ENCODE results near the gene AIRE. TPM values are rescaled to one million over a fixed set of nuclear protein-coding genes. Genes with fewer than 3 reads are reported as not detected.

The AIRE gene
- total RNA-seq, 1 donor from 2014 or later = not detected

DNA sequence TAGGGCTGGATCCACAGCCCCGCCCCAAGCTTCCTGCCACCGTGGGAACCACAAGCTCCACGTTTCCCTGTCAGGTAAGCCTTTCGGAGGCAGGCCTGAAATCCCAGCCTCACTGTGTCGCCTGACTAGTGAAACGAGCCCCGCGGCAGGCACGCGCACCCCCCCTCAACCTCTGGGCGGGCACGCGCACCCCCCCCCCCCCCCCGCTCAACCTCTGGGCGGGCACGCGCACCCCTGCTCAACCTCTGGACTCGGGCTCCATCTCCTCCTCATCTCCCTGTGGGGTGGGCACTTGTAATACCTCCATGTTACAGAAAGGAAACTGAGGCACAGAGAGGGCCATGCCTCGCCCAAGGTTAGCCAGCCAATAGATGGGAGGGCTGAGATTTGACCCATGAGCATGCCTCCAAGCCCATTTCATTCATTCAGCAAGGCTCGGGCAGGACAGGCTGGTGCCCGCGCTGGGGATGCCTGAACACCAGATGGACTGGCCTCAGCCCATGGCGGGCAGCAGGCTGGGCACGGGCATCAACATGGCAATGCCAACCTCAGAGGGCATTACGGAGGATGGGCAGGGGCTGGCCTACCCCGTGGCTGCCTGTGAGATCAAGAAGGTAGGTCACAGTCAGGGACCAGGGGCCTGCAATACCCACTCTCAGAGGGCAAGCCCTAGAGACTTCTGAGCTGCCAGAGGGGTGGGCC lies 48.8 kb downstream of the AIRE start:
- Histone ChIP-seq H4K20me1 (ENCODE audit: low read depth) (peaks cover 6% of the 10 kb centered on the region), H3K36me3 (no peaks in the 10 kb centered on the region), H3F3A (ENCODE audit: low read depth) (peaks cover 2% of the 10 kb centered on the region), H3K27ac (no peak overlapping the region), H3K79me2 (ENCODE audit: low read depth) (no peaks in the 10 kb centered on the region), H3K9me3 (ENCODE audit: low read depth) (no peaks in the 10 kb centered on the region), H2AFZ (replicated peaks) (no peak overlapping the region), H3K4me1 (no peaks in the 10 kb centered on the region), H3K27me3 (no peaks in the 10 kb centered on the region), H3K9ac (no peak overlapping the region), H3K4me3 (no peak overlapping the region), H3K4me2 (no peak overlapping the region)
- no peaks in the 10 kb centered on the region for H3K9me3 Mint-ChIP-seq
- H3K4me1 Mint-ChIP-seq = peaks cover 16% of the 10 kb centered on the region
- H3K27ac Mint-ChIP-seq = no peak overlapping the region
- DNase-seq (ENCODE audit: low spot score) = no peak
- peaks cover 3% of the 10 kb centered on the region for H3K36me3 Mint-ChIP-seq
- H3K4me3 Mint-ChIP-seq = no peak overlapping the region
- TF ChIP-seq EZH2 (IDR thresholded peaks at IDR 0.05) = no peak
- TF ChIP-seq EZH2phosphoT487 (IDR thresholded peaks at IDR 0.05) = no peak
- TF ChIP-seq, protein P1, sequence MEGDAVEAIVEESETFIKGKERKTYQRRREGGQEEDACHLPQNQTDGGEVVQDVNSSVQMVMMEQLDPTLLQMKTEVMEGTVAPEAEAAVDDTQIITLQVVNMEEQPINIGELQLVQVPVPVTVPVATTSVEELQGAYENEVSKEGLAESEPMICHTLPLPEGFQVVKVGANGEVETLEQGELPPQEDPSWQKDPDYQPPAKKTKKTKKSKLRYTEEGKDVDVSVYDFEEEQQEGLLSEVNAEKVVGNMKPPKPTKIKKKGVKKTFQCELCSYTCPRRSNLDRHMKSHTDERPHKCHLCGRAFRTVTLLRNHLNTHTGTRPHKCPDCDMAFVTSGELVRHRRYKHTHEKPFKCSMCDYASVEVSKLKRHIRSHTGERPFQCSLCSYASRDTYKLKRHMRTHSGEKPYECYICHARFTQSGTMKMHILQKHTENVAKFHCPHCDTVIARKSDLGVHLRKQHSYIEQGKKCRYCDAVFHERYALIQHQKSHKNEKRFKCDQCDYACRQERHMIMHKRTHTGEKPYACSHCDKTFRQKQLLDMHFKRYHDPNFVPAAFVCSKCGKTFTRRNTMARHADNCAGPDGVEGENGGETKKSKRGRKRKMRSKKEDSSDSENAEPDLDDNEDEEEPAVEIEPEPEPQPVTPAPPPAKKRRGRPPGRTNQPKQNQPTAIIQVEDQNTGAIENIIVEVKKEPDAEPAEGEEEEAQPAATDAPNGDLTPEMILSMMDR (IDR thresholded peaks at IDR 0.05) = no peak
- H3K27me3 Mint-ChIP-seq (ENCODE audit: insufficient read depth, low read depth) = peaks cover 6% of the 10 kb centered on the region

DNA sequence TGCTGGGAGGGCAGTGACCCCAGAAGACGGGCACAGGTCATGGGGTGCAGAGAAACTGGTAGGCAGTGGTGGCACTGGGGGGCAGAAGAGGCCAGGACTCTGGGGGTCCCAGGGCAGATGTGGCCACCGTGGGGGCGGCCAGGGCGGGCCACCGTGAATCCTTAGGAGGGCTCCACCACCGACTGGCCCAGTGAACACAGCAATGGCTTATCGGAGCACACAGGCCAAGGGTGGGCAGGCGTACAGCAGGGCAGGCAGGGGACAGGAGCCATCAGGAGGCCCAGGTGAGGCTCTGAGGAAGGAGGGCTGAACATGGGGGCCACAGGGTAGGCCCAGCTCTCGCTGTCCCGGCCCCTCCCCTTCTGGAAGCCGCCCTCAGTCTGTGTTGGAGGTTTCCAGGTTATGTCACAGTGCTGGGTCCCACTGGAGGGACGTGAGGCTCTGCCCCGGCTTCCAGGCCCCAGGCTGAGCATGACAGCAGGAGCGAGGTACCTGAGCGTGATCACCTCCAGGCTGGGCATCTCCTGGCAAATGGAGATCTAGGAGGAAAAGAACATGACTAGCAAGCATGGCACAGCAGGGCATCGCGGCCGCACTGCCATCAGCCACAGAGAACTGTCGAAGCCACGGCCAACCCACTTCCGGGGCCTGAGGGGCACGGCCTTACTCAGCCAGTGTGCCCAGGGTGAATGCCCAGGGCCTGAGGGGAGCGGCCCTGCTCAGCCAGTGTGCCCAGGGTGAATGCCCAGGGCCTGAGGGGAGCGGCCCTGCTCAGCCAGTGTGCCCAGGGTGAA lies 49.8 kb downstream of the AIRE start:
- Histone ChIP-seq H3K27ac (no peak overlapping the region), H3K79me2 (ENCODE audit: low read depth) (no peaks in the 10 kb centered on the region), H3K27me3 (no peaks in the 10 kb centered on the region), H3F3A (ENCODE audit: low read depth) (peaks cover 8% of the 10 kb centered on the region), H3K4me1 (no peaks in the 10 kb centered on the region), H3K4me2 (no peak overlapping the region), H3K4me3 (no peak overlapping the region), H3K9me3 (ENCODE audit: low read depth) (no peaks in the 10 kb centered on the region), H3K9ac (no peak overlapping the region), H4K20me1 (ENCODE audit: low read depth) (peaks cover 6% of the 10 kb centered on the region), H3K36me3 (no peaks in the 10 kb centered on the region), H2AFZ (replicated peaks) (no peak overlapping the region)
- Mint-ChIP-seq H3K4me3 (no peak overlapping the region), H3K27ac (no peak overlapping the region), H3K36me3 (peaks cover 3% of the 10 kb centered on the region), H3K9me3 (no peaks in the 10 kb centered on the region), H3K27me3 (ENCODE audit: insufficient read depth, low read depth) (peaks cover 10% of the 10 kb centered on the region), H3K4me1 (peaks cover 24% of the 10 kb centered on the region)
- DNase-seq (ENCODE audit: low spot score) = no peak
- TF ChIP-seq EZH2 (IDR thresholded peaks at IDR 0.05) = no peak
- TF ChIP-seq, protein P1 (IDR thresholded peaks at IDR 0.05) = no peak
- TF ChIP-seq EZH2phosphoT487 (IDR thresholded peaks at IDR 0.05) = no peak

DNA sequence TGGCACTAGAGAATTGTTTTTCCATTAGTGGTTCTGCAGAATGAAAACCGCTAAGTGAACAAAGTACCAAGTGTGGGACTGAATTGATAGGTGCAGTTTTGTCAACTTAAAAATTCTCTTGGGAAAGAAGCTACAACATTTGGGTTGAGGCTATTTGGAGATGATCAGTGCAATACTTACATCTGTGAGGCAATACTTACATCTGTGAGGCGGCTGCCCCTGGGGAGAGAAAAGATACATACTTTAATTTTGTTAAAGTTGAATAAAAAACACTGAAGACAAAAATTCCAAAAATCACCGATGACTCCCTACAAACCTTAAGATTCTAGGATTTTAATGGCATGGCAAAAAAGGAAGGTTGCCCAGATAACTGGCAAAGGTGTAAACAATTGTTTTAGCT lies 51.8 kb downstream of the AIRE start:
- H3K4me1 Mint-ChIP-seq = peaks cover 22% of the 10 kb centered on the region
- H3K9ac ChIP-seq = no peak overlapping the region

More for the DNA sequence above, 51.8 kb downstream of the AIRE start:
- peaks cover 6% of the 10 kb centered on the region for H4K20me1 ChIP-seq (ENCODE audit: low read depth)
- H3K4me2 ChIP-seq = no peak overlapping the region
- H3K79me2 ChIP-seq (ENCODE audit: low read depth) = no peaks in the 10 kb centered on the region
- peaks cover 8% of the 10 kb centered on the region for H3K27me3 Mint-ChIP-seq (ENCODE audit: insufficient read depth, low read depth)
- no peaks in the 10 kb centered on the region for H3K9me3 ChIP-seq (ENCODE audit: low read depth)
- H3K4me3 ChIP-seq = no peak overlapping the region
- no peak overlapping the region for H3K27ac ChIP-seq
- H3K36me3 ChIP-seq = no peaks in the 10 kb centered on the region
- H3K9me3 Mint-ChIP-seq = no peaks in the 10 kb centered on the region
- H3K27me3 ChIP-seq = no peaks in the 10 kb centered on the region
- no peaks in the 10 kb centered on the region for H3K36me3 Mint-ChIP-seq
- H2AFZ ChIP-seq (replicated peaks) = no peak overlapping the region
- TF ChIP-seq EZH2 (IDR thresholded peaks at IDR 0.05) (no peak), EZH2phosphoT487 (IDR thresholded peaks at IDR 0.05) (no peak)
- TF ChIP-seq, protein P1 (IDR thresholded peaks at IDR 0.05) = no peak
- peak overlapping the region; percentile 76 for H3K4me3 Mint-ChIP-seq
- H3F3A ChIP-seq (ENCODE audit: low read depth) = peaks cover 8% of the 10 kb centered on the region
- H3K27ac Mint-ChIP-seq = no peak overlapping the region
- no peaks in the 10 kb centered on the region for H3K4me1 ChIP-seq
- DNase-seq (ENCODE audit: low spot score) = no peak
